ENCODE results near the gene TEDDM1.

The TEDDM1 gene

DNA sequence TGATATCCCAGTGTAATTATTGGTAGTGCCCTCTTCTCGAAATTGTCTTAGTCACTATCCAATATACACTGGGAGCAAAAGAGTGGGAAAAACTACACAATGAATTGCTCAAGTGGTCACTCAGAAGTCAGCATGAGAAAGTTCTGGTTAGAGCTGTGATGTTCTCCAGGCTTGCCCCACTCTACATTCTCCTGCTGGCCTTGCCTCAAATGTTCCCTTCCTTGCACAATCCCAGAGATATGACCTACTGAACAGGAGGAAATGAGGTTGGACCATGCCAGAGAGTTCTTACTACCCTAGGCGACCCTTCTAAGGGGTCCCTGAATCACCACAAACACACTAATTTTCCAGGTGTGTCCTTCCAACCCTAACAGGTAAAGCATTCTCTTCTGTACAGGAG, 49.6 kb downstream of the TEDDM1 start:
- no peak for DNase-seq (ENCODE audit: low read depth, low spot score)
- no peaks in the 10 kb centered on the region for H3K9me3 ChIP-seq (ENCODE audit: insufficient read depth, low read length)
- peaks cover 7% of the 10 kb centered on the region for H3K4me1 ChIP-seq (ENCODE audit: insufficient read depth, insufficient read length)
- no peaks in the 10 kb centered on the region for H3K27me3 ChIP-seq (ENCODE audit: insufficient read depth, insufficient read length)
- H3K36me3 ChIP-seq (ENCODE audit: insufficient read depth, insufficient read length, low read length): no peaks in the 10 kb centered on the region
- H3K4me3 ChIP-seq (ENCODE audit: insufficient read length, low read depth): no peak overlapping the region
- no peak overlapping the region for H3K9ac ChIP-seq (ENCODE audit: insufficient read length, low read depth)
- TF ChIP-seq ZNF274 (IDR thresholded peaks at IDR 0.05; ENCODE audit: low read depth, low read length): no peak
- TF ChIP-seq SUZ12 (IDR thresholded peaks at IDR 0.05; ENCODE audit: extremely low read depth, insufficient read depth, insufficient read length): no peak
- TF ChIP-seq YY1 (IDR thresholded peaks at IDR 0.05; ENCODE audit: insufficient read depth, insufficient read length): no peak

DNA sequence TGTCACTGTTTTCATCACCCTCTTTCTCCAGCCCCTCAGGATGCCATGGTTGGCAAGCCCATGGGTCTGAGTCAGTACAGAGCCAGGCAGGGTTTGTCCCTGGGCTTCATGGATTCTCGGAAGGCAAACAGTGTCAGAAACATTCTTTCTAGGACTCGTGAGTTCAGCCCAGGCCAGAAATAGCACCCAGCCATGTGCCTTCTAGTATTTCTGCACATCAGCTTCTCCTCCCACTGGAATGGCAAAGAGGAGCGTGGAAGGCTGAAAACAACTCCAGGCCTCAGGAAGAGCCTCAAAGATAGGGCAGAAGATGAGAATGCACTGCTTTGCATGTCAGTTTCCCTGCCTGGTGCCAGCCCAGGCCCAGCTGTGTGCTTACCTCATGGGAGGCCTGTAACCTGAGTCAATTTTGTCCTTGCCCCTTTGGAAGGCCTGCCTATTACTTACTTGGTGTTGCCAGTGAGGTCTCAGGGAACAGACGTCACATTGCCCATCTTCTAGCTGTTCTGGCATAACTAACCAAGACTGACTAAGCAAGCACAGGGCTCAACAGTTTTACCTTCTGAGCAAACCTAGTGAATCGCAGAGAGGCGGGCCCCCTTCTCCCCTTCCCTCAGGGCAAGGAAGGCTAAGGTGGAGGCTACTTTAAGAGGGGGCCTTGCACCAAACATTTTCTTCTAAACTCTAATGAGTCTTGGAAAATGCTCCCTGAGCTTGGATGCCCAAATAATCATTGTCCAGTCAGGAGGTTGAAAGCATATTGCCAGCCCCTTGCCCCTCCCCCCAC, 51.3 kb downstream of the TEDDM1 start:
- Histone ChIP-seq H3K9me3 (ENCODE audit: insufficient read depth, low read length) (no peaks in the 10 kb centered on the region), H3K27me3 (ENCODE audit: insufficient read depth, insufficient read length) (no peaks in the 10 kb centered on the region), H3K4me3 (ENCODE audit: insufficient read length, low read depth) (no peak overlapping the region), H3K4me1 (ENCODE audit: insufficient read depth, insufficient read length) (peaks cover 7% of the 10 kb centered on the region), H3K36me3 (ENCODE audit: insufficient read depth, insufficient read length, low read length) (no peaks in the 10 kb centered on the region), H3K9ac (ENCODE audit: insufficient read length, low read depth) (peak overlapping the region; percentile 15)
- DNase-seq (ENCODE audit: low read depth, low spot score): no peak
- no peak for TF ChIP-seq SUZ12 (IDR thresholded peaks at IDR 0.05; ENCODE audit: extremely low read depth, insufficient read depth, insufficient read length)
- no peak for TF ChIP-seq YY1 (IDR thresholded peaks at IDR 0.05; ENCODE audit: insufficient read depth, insufficient read length)
- no peak for TF ChIP-seq ZNF274 (IDR thresholded peaks at IDR 0.05; ENCODE audit: low read depth, low read length)
